EH (cell line): ENCODE data around the gene PUS1.
"Not testable (repeated sequence)": the region's sequence is repeated elsewhere in the genome, so short reads cannot be mapped to it uniquely, and the experiment has no call there.

Source experiments
- DNase-seq: peaks from one replicate; pipeline ENCODE4 v3.0.0-alpha.2; 2015; ENCODE audit warnings: low read depth

PUS1 gene

DNA sequence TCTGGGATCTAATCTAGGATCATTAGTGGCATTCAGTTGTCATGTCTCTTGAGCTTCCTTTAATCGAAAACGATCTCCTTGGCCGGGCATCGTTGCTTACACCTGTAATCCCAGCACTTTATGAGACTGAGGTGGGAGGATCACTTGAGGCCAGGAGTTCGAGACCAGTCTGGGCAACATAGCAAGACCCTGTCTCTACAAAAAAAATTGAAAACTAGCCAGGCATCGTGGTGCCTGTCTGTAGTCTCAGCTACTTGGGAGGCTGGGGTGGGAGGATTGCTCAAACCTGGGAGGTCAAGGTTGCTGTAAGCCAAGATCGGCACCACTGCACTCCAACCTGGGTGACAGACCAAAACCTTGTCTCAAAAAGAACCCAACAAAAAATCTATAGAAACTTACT, 9.0 kb downstream of the PUS1 start:
- no peak for DNase-seq

DNA sequence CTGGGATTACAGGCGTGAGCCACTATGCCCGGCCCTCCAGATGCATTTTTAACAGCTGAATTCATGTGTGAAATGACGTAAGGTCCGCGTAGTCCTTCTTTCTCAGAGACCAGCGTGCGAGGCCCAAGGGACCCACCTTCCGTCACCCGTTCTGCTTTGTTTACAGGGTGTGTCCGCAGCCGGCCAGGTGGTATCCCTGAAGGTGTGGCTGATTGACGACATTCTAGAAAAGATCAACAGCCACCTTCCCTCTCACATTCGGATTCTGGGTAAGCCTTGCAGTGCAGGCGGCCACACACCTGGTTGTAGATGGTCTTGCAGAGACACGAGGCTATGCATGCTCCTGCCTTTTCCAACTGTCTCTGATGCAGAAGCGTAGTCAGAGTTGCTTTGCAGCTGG, 9.9 kb downstream of the PUS1 start:
- no peak for DNase-seq

DNA sequence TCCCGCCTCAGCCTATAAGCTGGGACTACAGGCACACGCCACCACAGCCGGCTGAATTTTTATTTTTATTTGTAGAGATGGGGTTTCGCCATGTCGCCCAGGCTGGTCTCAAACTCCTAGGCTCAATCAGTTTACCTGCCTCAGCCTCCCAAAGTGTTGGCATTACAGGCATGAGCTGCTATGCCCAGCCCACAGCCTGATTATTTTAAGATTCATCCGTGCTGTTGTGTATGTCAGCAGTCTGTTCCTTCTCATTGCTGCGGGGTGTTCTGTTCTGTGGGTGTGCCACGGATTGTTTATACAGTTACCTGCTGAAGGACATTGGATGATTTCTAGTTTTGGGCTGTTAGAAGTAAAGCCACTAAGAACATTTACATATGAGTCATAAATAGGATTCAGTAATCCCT, 11.1 kb downstream of the PUS1 start:
- no peak for DNase-seq

DNA sequence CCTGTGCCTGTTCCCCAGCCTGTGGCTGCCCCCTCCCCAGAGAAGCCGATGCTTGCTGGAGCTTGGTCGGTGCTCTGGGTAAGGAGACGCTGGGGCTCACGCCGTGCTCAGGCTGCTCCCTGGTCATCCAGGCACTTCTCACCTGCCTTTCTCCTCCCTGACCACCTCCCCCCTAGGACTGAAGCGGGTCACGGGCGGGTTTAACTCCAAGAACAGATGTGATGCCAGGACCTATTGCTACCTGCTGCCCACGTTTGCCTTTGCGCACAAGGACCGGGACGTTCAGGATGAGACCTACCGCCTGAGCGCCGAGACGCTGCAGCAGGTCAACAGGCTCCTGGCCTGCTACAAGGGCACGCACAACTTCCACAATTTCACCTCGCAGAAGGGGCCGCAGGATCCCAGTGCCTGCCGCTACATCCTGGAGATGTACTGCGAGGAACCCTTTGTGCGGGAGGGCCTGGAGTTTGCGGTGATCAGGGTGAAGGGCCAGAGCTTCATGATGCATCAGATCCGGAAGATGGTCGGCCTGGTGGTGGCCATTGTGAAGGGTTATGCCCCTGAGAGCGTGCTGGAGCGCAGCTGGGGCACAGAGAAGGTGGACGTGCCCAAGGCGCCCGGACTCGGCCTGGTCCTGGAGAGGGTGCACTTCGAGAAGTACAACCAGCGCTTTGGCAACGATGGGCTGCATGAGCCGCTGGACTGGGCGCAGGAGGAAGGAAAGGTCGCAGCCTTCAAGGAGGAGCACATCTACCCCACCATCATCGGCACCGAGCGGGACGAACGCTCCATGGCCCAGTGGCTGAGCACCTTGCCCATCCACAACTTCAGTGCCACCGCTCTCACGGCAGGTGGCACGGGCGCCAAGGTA, 12.3 kb downstream of the PUS1 start:
- no peak for DNase-seq

DNA sequence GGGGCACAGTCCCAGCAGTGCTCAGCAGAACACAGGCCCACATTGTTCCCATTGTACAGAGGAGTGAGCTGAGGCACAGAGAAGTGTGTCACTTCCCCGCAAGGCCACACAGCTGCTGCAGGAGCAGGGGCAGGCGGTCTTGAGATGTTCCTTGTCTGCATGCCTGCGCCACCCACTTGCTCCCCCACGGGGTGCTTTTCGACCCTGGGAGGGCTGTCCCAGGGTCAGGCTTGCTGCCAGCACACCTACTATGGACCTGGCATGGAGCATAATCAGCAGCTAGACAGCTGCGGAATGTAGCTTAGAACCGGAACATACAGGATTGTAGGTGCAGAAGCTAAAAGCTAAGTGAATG, 12.9 kb downstream of the PUS1 start:
- DNase-seq: no peak

DNA sequence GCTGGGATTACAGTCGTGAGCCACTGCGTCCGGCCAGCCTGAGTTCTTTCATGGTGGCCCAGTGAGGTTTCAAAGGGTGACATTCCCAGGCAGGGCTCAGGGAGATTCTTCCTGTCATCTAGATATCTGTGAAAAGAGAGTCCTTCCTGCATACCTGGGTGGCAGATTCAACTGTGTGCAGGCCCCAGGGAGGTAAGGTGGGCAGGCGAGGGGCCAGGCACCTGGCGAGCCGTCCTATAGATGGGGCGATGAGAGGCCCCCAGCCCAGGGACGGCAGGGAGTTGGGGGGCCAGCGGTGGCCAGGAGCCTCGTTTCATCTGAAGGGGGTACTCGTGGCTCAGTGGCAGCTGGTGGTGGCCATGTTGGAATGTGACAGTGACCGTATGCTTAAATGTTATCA, 13.6 kb downstream of the PUS1 start:
- no peak for DNase-seq

DNA sequence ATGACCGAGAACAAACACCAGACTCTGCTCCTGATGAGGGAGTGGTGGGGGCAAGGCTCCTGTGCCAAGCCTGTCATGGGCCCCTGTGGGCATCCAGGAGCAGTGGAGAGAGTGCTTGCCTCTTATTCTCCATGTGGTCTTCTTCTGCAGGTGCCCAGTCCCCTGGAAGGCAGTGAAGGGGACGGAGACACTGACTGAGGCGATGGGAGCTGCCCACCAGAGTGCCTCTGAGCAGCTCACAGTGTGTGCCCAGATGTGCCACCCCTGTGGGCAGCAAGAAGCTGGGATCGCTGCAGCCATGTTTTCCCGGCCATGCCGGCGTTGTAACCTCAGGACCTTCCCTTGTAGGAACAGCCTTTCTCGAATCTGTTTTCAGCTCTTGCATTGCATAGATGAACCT, 14.3 kb downstream of the PUS1 start:
- DNase-seq: no peak

DNA sequence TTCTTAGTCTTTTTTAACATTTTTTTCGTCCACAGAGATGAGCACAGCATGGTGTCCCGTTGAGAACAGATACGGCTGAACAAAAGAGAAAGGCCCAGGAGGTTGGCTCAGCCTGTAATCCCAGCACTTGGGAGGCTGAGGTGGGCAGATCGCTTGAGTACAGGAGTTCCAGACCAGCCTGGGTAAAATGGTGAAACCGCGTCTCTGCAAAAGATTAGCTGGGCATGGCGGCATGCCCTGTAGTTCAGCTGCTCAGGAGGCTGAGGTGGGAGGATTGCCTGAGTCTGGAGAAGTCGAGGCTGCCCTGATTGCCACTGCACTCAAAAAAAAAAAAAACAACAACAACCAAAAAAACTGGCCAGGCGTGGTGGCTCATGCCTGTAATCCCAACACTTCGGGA, 14.8 kb downstream of the PUS1 start:
- no peak for DNase-seq

DNA sequence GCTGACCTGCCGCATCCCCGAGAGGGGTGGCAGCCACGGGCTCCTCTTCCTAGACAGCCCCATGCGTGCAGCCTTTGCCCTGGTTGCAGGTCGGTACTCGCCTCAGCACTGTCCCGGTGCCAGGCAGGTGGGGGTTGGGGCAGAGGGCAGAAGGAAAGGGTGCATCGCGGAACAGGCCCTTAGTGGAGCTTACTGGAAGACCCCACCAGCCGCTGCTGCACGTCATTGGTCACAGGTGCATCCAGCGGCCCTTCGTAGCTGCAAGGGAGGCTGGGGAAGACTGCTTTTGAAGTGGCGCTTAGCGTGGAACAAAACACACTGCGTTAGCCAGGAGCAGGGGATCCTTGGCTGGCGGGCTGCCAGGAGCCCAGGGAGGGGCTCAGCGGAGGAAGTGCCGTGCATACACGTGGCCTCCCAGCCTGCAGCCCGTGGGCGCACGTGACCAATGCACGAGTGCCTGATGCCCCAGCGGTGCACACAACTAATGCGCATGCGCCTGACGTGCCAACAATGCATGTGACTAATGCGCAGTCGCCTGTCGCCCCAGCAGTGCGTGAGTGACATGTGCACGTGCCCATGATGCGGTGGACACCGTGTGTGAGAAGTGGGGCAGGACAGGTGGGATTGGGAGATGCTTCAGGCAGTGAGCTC, 15.7 kb downstream of the PUS1 start:
- no peak for DNase-seq

DNA sequence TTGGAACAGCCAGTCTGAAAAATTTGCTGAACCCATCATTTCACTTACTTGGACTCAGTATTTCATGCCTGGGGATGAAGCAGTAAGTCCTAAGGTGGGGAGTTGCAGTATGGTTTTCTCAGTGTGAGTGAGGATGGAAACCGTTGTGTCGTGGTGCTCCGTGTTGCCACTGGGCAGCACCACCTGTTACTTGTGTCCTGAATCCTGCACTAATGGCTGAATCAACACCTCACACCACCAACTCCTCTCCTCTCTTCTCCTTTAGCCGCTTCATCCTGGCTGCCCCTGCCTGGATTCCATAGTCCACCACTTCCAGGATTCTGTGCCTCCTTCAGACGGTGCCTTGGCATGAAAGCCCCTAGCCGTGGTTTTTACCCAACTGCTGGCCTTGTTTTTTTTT, 17.7 kb downstream of the PUS1 start:
- DNase-seq: no peak

DNA sequence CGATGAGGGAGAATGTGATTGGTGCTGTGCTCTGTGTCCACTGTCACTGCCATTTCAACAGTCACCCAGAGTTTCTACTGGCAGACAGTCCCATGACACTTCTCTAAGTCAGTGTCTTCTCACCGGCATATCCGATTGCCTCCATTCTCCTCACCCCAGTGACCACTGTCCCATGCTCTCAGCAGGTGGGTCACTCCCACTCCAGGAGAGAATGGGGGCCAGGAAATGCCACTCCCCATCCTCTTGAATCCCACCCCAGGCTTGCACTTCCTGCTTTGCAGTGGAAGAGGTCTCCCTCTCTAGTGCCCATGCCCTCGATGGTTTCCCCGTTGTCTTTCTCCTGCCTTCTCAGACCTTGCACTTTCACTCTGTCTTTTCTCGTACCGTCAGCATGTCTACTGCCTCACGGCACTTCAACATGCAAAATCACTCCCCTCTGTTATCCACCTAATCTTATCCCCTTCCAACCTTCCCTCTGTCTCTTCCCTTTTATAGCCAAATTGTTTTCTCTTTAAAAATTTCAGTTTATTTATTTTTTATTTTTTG, 18.5 kb downstream of the PUS1 start:
- DNase-seq: no peak

DNA sequence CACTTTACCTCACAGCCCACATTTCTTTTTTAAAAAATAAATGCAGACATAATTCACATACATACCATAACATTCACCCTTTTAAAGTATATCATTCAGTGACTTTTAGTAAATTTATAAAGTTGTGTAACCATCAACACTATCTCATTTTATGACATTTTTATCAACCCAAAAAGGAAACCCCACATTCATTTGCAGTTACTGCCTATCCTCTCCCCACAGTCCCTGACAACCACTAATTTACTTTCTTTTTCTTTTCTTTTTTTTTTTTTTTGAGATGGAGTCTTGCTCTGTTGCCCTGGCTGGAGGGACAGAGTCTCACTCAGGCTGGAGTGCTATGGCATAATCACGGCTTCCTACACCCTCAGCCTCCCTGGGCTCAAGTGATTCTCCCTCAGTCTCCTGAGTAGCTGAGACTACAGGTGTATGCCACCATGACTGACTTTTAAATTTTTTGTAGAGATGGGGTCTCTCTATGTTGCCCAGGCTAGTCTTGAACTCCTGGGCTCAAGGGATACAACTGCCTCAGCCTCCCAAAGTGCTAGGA, 19.2 kb downstream of the PUS1 start:
- no peak for DNase-seq

DNA sequence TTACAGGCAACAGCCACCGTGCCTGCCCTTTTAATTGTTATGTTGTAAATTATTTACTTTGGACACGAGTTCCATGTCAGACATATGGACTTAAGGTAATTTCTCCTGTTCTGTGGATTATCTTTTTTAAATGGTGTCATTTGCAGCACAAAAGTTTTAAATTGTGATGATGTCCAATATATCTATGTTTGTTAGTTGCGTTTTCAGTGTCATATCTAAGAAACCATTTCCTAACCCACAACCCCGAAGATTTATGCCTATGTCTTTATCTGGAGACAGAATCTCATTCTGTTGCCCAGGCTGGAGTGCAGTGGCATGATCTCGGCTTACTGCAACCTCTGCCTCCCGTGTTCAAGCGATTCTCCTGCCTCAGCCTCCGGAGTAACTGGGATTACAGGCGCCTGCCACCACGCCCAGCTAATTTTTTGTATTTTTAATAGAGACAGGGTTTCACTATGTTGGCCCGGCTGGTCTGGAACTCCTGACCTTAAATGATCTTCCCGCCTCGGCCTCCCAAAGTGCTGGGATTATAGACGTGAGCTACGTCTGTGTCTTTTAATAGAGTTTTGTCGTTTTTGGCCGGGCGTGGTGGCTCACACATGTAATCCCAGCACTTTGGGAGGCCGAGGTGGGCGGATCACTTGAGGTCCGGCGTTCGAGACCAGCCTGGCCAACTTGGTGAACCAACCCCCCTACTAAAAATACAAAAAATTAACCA, 19.8 kb downstream of the PUS1 start:
- DNase-seq: not testable (repeated sequence)

DNA sequence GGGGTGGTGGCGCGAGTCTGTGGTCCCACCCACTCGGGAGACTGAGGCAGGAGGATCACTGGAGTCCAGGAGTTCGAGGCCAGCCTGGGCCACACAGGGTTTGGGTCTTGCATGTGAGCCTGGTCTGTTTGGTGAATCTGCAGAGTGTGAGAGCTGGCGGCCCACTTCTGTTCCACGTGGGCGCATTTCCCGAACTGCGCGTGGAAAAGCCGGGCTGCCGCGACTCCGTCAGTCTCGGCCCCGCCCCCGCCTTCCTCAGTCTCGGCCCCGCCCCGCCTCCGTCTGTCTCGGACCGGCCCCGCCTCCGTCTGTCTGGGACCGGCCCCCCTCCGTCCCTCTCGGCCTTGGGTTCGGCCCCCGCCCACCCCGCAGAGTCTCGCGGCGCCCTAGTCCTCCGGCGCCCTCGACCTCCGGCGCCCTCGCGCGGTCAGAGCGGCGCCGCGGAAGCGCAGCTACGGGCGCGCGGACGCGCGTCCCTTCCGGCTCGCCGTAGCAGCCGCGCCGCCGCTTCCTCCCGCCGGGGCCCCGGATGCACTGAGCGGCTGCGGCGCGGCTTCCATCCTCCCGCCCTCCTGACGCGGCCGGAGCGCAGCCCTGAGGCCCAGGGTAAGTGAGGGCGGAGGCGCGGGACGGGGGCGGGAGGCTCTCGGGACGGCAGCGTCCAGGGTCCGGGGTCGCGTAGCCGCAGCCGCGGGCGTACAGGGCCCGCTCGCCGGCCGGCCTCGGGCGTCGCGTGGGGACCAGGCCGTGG, 20.5 kb downstream of the PUS1 start, which contains the start of gene EP400:
Gene EP400, plus strand, starts transcription at position 512 of the 751 bp plus-strand sequence. CDS start 10,678 bp downstream, outside the sequence.
- peak; percentile 95 for DNase-seq

DNA sequence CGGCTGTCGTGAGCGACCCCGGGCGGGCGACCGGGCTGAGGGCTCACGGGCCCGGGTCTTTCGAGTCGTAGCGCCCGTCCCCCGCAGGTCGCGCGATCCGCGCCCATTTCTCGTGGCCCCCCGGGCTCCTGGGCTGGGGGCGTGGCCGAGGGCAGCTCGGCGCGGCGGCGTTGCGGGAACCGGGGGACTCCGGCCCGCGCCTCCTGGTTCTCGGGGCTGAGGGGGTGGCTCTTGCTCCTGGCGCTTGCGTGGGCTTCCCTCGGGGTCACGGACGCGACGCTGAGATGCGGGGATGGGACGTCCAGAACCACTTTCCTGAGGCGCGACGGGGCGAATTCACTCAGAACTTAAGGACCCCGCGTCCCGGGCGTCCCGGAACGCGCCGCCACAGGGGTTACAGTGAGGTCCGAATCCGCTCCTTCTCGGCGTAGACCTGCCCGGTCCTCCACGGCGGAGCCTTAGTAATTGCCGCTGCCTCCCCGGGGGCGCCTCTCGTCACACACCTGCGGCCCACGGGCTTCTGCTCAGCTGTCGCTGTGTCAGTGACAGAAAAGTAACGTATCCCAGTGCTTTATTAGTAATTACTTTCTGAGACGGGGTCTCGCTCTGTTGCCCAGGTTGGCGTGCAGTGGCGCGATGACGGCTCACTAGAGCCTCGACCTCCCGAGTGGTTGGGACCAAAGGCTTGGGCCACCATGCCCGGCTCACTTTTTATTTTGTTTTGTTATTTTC, 21.3 kb downstream of the PUS1 start:
- peak; percentile 24 for DNase-seq

DNA sequence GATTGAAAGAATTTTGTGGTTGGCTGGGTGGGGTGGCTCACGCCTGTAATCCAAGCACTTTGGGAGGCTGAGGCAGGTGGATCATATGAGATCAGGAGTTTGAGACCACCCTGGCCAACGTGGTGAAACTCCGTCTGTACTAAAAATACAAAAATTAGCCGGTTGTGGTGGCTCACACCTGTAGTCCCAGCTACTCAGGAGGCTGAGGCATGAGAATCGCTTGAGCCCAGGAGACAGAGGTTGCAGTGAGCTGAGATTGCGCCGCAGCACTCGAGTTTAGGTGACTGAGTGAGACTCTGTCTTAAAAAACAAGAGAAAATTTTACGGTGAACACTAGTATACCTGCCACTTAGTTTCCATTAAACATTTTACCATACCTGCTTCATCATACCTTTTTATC, 24.7 kb downstream of the PUS1 start:
- DNase-seq: not testable (repeated sequence)

DNA sequence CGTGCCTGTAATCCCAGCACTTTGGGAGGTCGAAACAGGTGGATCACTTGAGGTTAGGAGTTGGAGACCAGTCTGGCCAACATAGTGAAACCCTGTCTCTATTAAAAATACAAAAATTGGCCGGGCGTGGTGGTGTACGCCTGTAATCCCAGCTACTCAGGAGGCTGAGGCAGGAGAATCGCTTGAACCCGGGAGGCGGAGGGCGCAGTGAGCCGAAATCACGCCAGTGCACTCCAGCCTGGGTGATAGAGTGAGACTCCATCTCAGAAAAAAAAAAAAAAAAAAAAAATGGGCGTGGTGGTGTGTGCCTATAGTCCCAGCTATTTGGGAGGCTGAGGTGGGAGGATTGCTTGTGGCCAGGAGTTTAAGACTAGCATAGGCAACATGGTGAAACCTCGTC, 25.4 kb downstream of the PUS1 start:
- DNase-seq: not testable (repeated sequence)

DNA sequence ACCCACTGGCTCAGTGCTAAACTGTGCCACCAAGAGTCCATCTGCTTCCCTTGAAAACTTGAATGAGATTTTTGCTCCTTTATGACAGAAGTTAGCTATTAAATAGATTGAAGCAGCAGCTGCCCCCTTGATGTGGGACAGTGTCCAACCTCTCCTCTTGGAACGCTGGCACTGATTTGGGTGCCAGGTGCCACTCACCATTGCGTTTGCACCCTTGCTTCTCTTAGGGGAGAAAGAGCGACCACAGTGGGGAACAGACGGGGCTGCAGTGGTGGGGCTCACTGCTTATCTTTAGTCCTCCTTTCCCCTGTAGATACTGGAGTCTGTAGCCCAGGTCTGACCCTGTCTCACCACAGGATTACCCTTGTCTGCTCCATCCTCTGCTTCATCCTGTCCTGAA, 30.0 kb downstream of the PUS1 start:
- DNase-seq: no peak

DNA sequence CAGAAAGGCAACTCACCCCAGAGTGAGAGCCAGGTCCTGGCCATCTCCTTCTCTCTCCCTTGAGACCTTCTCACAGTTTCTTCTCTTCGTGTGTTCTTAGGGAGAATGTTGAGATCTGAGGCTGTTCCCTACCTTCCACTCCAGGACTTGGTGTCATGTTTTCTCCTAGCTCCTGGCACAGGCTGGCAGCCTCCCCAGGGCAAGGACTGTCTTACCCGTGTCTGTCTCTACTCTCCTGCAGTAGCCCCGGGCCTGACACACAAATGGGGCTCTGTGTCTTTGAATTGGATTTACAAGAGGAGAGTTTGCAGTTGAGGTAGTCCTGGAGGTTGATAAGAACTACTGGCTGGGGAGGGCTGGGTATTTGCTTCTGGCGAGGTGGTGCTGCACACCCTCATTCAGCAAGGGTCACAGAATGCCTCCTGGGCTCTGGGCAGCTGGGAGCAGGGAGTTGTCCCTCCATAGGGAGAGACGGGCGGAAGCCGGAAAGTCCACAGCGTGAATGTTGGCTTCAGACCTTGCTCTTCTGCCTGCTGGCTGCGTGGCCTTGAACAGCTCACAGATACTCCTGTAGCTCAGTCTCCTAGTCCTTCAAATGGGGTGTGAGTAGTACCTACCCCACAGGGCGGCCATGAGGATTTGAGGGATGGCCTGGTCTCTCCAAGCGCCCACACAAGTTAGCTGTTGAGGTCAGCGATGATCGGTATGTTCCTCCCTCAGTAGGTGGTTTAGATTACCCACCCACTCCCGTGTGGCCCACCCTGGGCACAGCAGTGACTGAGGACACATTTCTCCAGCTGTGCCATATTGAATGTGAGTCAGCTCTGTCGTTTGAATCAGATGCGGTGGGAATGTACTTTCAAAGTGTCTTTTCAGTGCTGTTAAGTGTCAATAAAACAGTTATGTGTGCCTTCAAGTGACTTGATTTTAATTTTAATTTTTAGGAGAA, 30.8 kb downstream of the PUS1 start:
- no peak for DNase-seq
